Stimulated activated memory B cell treated with anti-CD40 and anti-IgM and Interleukin-4, amounts not matched to agents 10 μg/mL and 1 μg/mL and 100 μg/mL, for 72 hours (primary cell): ENCODE results near the gene CDK11B.

Experiments
- ATAC-seq: fragments of 150-1000 bp; cut with Tn5 transposase; 2 replicates; pipeline ENCODE4 v1.10.0; 2021
- H3K27ac Mint-ChIP-seq: one replicate; pipeline ENCODE4 v1.8.0; 2022; ENCODE audit warnings: mild to moderate bottlenecking, mixed read lengths
- H3K27me3 Mint-ChIP-seq: one replicate; pipeline ENCODE4 v1.8.0; 2022; ENCODE audit warnings: mixed read lengths
- H3K36me3 Mint-ChIP-seq: one replicate; pipeline ENCODE4 v1.8.0; 2022; ENCODE audit warnings: mixed read lengths
- H3K4me1 Mint-ChIP-seq: one replicate; pipeline ENCODE4 v1.8.0; 2022; ENCODE audit warnings: mixed read lengths
- H3K4me3 Mint-ChIP-seq: one replicate; pipeline ENCODE4 v1.8.0; 2022; ENCODE audit warnings: mild to moderate bottlenecking, moderate library complexity, mixed read lengths
- H3K9me3 Mint-ChIP-seq: one replicate; pipeline ENCODE4 v1.8.0; 2022; ENCODE audit warnings: mixed read lengths

Gene CDK11B

GRCh38 chr1:1627261-1627828 lies 31.5 kb downstream of the CDK11B start:
- peaks cover 9% of the 10 kb centered on the region for H3K27me3 Mint-ChIP-seq
- no peak overlapping the region for H3K27ac Mint-ChIP-seq
- no peaks in the 10 kb centered on the region for H3K36me3 Mint-ChIP-seq
- no peaks in the 10 kb centered on the region for H3K9me3 Mint-ChIP-seq
- no peak for ATAC-seq
- H3K4me1 Mint-ChIP-seq = peaks cover 24% of the 10 kb centered on the region
- no peak overlapping the region for H3K4me3 Mint-ChIP-seq

- ATAC-seq = no peak
- peaks cover 20% of the 10 kb centered on the region for H3K4me1 Mint-ChIP-seq
- H3K9me3 Mint-ChIP-seq = no peaks in the 10 kb centered on the region
- peaks cover 4% of the 10 kb centered on the region for H3K27me3 Mint-ChIP-seq
- H3K4me3 Mint-ChIP-seq = no peak overlapping the region
- no peaks in the 10 kb centered on the region for H3K36me3 Mint-ChIP-seq
- H3K27ac Mint-ChIP-seq = no peak overlapping the region
Measured at GRCh38 chr1:1626207-1627141, 32.3 kb downstream of the CDK11B start.

- Mint-ChIP-seq H3K27me3 (no peaks in the 10 kb centered on the region), H3K9me3 (no peaks in the 10 kb centered on the region)
Measured at GRCh38 chr1:1625824-1626206, 33.0 kb downstream of the CDK11B start.

GRCh38 chr1:1625404-1625775 lies 33.4 kb downstream of the CDK11B start:
- peaks cover 16% of the 10 kb centered on the region for H3K4me1 Mint-ChIP-seq
- no peaks in the 10 kb centered on the region for H3K9me3 Mint-ChIP-seq
- H3K27ac Mint-ChIP-seq = no peak overlapping the region
- no peaks in the 10 kb centered on the region for H3K36me3 Mint-ChIP-seq
- no peak overlapping the region for H3K4me3 Mint-ChIP-seq
- ATAC-seq = no peak
- H3K27me3 Mint-ChIP-seq = no peaks in the 10 kb centered on the region

More at GRCh38 chr1:1625824-1626206, 33.0 kb downstream of the CDK11B start:
- no peaks in the 10 kb centered on the region for H3K36me3 Mint-ChIP-seq
- H3K4me3 Mint-ChIP-seq = no peak overlapping the region
- no peak overlapping the region for H3K27ac Mint-ChIP-seq
- H3K4me1 Mint-ChIP-seq = peaks cover 18% of the 10 kb centered on the region
- ATAC-seq = no peak

- no peak for ATAC-seq
- peaks cover 9% of the 10 kb centered on the region for H3K4me1 Mint-ChIP-seq
- H3K9me3 Mint-ChIP-seq = no peaks in the 10 kb centered on the region
- H3K36me3 Mint-ChIP-seq = no peaks in the 10 kb centered on the region
- H3K4me3 Mint-ChIP-seq = no peak overlapping the region
- no peaks in the 10 kb centered on the region for H3K27me3 Mint-ChIP-seq
- no peak overlapping the region for H3K27ac Mint-ChIP-seq
Measured at GRCh38 chr1:1624443-1625403, 34.1 kb downstream of the CDK11B start.

GRCh38 chr1:1623631-1624442 lies 35.0 kb downstream of the CDK11B start:
- Mint-ChIP-seq H3K9me3 (no peaks in the 10 kb centered on the region), H3K27ac (no peak overlapping the region), H3K4me1 (peaks cover 6% of the 10 kb centered on the region), H3K36me3 (no peaks in the 10 kb centered on the region), H3K27me3 (no peaks in the 10 kb centered on the region), H3K4me3 (no peak overlapping the region)
- peak; percentile 28 for ATAC-seq

- H3K36me3 Mint-ChIP-seq = no peaks in the 10 kb centered on the region
Measured at GRCh38 chr1:1623181-1623630, 35.6 kb downstream of the CDK11B start.

GRCh38 chr1:1622788-1623094 lies 36.1 kb downstream of the CDK11B start:
- no peak overlapping the region for H3K27ac Mint-ChIP-seq
- no peaks in the 10 kb centered on the region for H3K27me3 Mint-ChIP-seq
- H3K4me1 Mint-ChIP-seq = peaks cover 6% of the 10 kb centered on the region
- no peaks in the 10 kb centered on the region for H3K36me3 Mint-ChIP-seq
- no peaks in the 10 kb centered on the region for H3K9me3 Mint-ChIP-seq
- H3K4me3 Mint-ChIP-seq = no peak overlapping the region
- no peak for ATAC-seq

More at GRCh38 chr1:1623181-1623630, 35.6 kb downstream of the CDK11B start:
- H3K27me3 Mint-ChIP-seq = no peaks in the 10 kb centered on the region
- ATAC-seq = peak; percentile 1
- no peaks in the 10 kb centered on the region for H3K9me3 Mint-ChIP-seq
- no peak overlapping the region for H3K27ac Mint-ChIP-seq
- no peak overlapping the region for H3K4me3 Mint-ChIP-seq
- peaks cover 6% of the 10 kb centered on the region for H3K4me1 Mint-ChIP-seq

GRCh38 chr1:1622010-1622787 lies 36.6 kb downstream of the CDK11B start:
- no peak overlapping the region for H3K4me3 Mint-ChIP-seq
- ATAC-seq = no peak
- peaks cover 11% of the 10 kb centered on the region for H3K4me1 Mint-ChIP-seq
- no peaks in the 10 kb centered on the region for H3K9me3 Mint-ChIP-seq
- no peak overlapping the region for H3K27ac Mint-ChIP-seq
- H3K36me3 Mint-ChIP-seq = no peaks in the 10 kb centered on the region
- no peaks in the 10 kb centered on the region for H3K27me3 Mint-ChIP-seq

- ATAC-seq = no peak
- Mint-ChIP-seq H3K9me3 (no peaks in the 10 kb centered on the region), H3K4me3 (no peak overlapping the region), H3K27me3 (no peaks in the 10 kb centered on the region), H3K4me1 (peaks cover 19% of the 10 kb centered on the region), H3K27ac (no peak overlapping the region), H3K36me3 (no peaks in the 10 kb centered on the region)
Measured at GRCh38 chr1:1621173-1622009, 37.4 kb downstream of the CDK11B start.

- no peak for ATAC-seq
- Mint-ChIP-seq H3K27ac (no peak overlapping the region), H3K4me1 (peaks cover 20% of the 10 kb centered on the region), H3K9me3 (no peaks in the 10 kb centered on the region), H3K36me3 (no peaks in the 10 kb centered on the region), H3K4me3 (no peak overlapping the region), H3K27me3 (no peaks in the 10 kb centered on the region)
Measured at GRCh38 chr1:1620433-1621139, 38.2 kb downstream of the CDK11B start.

- Mint-ChIP-seq H3K27me3 (no peaks in the 10 kb centered on the region), H3K4me3 (no peak overlapping the region), H3K9me3 (no peaks in the 10 kb centered on the region), H3K36me3 (no peaks in the 10 kb centered on the region), H3K4me1 (peaks cover 21% of the 10 kb centered on the region), H3K27ac (no peak overlapping the region)
- ATAC-seq = no peak
Measured at GRCh38 chr1:1619917-1620361, 38.9 kb downstream of the CDK11B start.
